ENCODE results near the gene TMEM40. TPM values are rescaled to one million over a fixed set of nuclear protein-coding genes. Genes with fewer than 3 reads are reported as not detected.

The TMEM40 gene
- total and polyA plus RNA-seq, 2 donors (not counting 1 experiment from before 2014, with no cell fraction given): 0.33 TPM; not detected in 1

DNA sequence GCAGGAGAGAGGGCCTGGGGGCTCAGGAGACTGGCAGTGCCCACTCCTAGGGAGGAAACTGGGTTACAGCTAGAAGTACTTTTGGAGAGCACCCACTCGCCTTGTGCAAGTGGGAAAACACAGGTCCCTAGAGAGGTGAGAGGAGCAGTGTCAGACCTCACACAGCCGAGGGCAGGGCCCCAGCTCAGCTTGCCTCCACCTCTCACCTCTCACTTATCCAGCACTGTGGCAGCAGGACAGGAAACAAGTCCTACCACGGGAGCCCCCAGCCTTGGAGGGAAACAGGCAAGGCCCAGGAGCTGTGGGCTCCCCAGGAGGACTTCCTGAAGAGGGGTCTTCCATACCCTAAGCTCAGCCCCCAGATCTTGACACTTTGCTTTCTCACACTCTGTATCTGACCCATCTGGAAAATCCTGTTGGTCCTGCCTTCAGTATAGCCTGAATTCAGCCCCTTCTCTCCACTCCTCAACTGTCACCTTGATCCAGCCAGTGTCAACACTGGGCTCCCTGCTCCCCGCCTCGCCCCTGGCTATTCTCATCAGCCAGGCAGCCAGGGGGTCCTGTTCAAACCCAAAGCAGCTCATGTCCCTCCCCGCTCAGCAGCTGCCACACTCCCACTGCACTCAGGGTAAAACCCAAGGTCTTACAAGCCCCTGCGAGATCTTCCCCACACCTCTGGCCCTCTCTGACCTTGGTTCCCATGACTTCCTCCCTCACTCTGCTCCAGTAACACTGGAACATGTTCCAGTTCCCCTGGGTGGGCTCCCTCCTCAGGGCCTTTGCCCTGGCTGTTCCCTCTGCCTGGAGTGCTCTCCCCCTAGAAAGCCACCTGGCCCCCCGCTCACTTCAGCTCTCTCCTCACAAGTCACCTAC lies 870 bp upstream of the TMEM40 start:
- intact Hi-C loops (cut with micrococcal nuclease): no loop called here
- ATAC-seq (ENCODE audit: low read depth): no peak
- H3K36me3 ChIP-seq (replicated peaks in 1 of 2; ENCODE audit: control extremely low read depth in 1 of 2, control insufficient read depth in 1 of 2, extremely low read depth in 1 of 2, insufficient read depth in 2 of 2, low read length in 1 of 2): no peaks in the 10 kb centered on the region
- H3K9me3 Mint-ChIP-seq (ENCODE audit: insufficient read depth): no peaks in the 10 kb centered on the region
- peaks cover 15% of the 10 kb centered on the region for H3K27me3 Mint-ChIP-seq
- H3K4me1 ChIP-seq (ENCODE audit: control insufficient read depth in 2 of 2, insufficient read depth in 2 of 2, low read length in 2 of 2): peaks cover 0 to 3% of the 10 kb centered on the region in 2 donors
- no peak overlapping the region for H3K4me3 ChIP-seq (ENCODE audit: control extremely low read depth in 1 of 5, extremely low read depth in 1 of 5, insufficient read depth in 1 of 5, low read depth in 2 of 5, low read length in 4 of 5)
- CTCF ChIA-PET: interaction anchor here (0.6 to 1.2 kb wide), 2 partner anchors 10 to 15 kb away, joined by 4 to 5 read pairs; no protein-coding TSS in a partner anchor
- no peak for TF ChIP-seq EZH2 (IDR thresholded peaks at IDR 0.05; ENCODE audit: borderline replicate concordance, insufficient read depth, low read depth, low read length, poor library complexity, severe bottlenecking)
- TF ChIP-seq, protein P1, sequence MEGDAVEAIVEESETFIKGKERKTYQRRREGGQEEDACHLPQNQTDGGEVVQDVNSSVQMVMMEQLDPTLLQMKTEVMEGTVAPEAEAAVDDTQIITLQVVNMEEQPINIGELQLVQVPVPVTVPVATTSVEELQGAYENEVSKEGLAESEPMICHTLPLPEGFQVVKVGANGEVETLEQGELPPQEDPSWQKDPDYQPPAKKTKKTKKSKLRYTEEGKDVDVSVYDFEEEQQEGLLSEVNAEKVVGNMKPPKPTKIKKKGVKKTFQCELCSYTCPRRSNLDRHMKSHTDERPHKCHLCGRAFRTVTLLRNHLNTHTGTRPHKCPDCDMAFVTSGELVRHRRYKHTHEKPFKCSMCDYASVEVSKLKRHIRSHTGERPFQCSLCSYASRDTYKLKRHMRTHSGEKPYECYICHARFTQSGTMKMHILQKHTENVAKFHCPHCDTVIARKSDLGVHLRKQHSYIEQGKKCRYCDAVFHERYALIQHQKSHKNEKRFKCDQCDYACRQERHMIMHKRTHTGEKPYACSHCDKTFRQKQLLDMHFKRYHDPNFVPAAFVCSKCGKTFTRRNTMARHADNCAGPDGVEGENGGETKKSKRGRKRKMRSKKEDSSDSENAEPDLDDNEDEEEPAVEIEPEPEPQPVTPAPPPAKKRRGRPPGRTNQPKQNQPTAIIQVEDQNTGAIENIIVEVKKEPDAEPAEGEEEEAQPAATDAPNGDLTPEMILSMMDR (IDR thresholded peaks at IDR 0.05): no peak
- H3K4me3 Mint-ChIP-seq: no peak overlapping the region
- H3K79me2 ChIP-seq (ENCODE audit: control insufficient read depth, insufficient read depth, low read length): no peaks in the 10 kb centered on the region
- POLR2A ChIA-PET: interaction anchor here (1.2 kb wide), 1 partner anchor 67 kb away, joined by 5 read pairs; no protein-coding TSS in a partner anchor
- H3K9ac ChIP-seq (ENCODE audit: low read length): no peak overlapping the region
- peaks cover 0 to 3% (median 0%) of the 10 kb centered on the region in 4 experiments for H3K27me3 ChIP-seq (replicated peaks in 1 of 4; ENCODE audit: control extremely low read depth in 1 of 4, control insufficient read depth in 3 of 4, insufficient read depth in 4 of 4, low read length in 3 of 4)
- DNase-seq: no peak
- H2AFZ ChIP-seq (ENCODE audit: insufficient read depth, low read depth, low read length, poor library complexity, severe bottlenecking): no peak overlapping the region
- no peak overlapping the region for H3K27ac Mint-ChIP-seq
- H4K20me1 ChIP-seq (ENCODE audit: control insufficient read depth, insufficient read depth, low read length, poor library complexity, severe bottlenecking): no peaks in the 10 kb centered on the region
- H3K27ac ChIP-seq (ENCODE audit: low read length in 2 of 2): no peak overlapping the region
- H3K4me2 ChIP-seq (replicated peaks; ENCODE audit: low read depth, low read length, poor library complexity, severe bottlenecking): no peak overlapping the region
- peaks cover 13% of the 10 kb centered on the region for H3K4me1 Mint-ChIP-seq
- WGBS (ENCODE audit: insufficient coverage): 69% methylated on average over 8 of the region's 8 CpGs
- H3K9me3 ChIP-seq (ENCODE audit: control extremely low read depth in 1 of 3, control insufficient read depth in 2 of 3, insufficient read depth in 1 of 3, low read length in 2 of 3): no peaks in the 10 kb centered on the region

Data from B cell (primary cell).